Activated CD8-positive, alpha-beta memory T cell treated with anti-CD3 and anti-CD28 coated beads for 4 hours (primary cell): ENCODE data around the gene BEST4.
"Not testable (repeated sequence)": the region's sequence is repeated elsewhere in the genome, so short reads cannot be mapped to it uniquely, and the experiment has no call there.

Source experiments
- DNase-seq, 2 donors: peaks; one replicate each; pipeline ENCODE4 v3.0.0-alpha.2; 2020; ENCODE audit warnings: low read depth in 2 of 2

BEST4 gene

DNA sequence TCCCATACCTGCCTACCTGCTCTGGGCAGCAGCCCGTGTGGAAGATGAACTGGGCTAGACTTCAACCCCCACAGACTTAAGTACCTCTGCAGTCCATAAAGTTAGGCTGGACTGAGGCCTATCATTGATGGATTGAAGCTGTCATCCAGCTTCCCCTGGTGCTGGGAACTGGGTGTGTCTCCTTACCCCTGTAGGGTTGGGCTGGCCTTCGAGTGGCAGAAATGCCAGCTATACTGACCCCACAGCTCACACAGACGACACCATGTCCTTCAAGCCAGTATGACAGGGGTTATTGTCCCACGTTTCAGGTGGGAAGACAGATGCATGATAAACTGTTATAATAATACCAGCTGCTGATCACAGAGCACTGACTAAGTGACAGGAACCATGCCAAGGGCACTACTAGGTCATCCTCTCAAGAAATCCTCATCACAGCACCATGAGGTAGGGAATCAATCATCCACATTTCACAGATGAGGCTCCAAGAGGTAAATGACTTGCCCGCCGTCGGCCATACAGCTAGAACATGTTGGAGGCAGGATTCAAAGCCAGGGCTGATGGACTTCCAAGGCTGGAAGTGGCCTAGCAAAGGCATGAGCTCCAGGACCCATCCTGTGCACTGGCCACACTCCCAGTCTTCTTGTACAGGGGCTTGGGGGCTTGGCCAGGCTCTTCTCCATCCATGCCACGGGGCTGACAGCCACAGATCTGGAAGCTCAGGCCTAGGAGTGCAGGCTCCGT, at the start of gene BEST4:
Gene BEST4 (minus strand): TSS at position 51 of the 741 bp plus-strand sequence. CDS start 465 bp downstream, outside the sequence.
- no peak for DNase-seq

DNA sequence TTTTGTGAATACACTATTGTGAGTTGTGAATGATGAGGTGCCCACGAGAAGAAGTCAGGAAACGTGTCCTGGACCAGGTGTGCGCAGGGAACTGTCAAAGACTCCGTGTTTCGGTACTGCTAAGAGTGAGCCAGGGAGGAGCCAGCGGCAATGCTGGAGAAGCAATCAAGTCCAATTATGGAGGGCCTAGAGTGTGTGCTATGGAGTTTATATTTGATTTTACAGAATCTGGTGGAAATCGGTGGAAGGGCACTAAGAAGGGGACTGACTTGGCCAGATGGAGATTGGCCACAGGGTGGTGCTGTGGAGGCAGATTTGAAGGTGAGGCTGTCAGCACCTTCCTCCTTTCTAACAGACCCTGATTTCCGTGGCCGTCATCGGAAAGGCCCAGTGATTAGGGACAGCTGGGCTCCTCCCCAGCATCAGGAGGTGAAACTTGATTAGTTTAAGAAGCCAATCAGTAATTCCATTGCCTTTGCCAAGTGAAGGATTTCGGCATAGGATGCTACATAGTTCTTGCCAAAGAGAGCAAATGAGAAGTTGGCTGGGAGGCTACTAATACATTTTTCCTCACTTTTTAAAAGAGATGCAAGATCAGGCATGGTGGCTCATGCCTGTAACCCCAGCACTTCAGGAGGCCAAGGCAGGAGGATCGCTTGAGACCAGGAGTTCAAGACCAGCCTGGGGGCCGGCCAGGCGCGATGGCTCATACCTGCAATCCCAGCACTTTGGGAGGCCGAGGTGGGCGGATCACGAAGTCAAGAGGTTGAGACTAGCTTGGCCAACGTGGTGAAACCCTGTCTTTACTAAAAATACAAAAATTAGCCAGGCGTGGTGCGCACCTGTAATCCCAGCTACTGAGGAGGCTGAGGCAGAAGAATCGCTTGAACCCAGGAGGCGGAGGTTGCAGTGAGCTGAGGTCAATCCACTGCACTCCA, 48.0 kb upstream of the BEST4 start:
- peak; percentile 72 to 73 for DNase-seq

- no peak for DNase-seq
Measured at GRCh38 chr1:44834328-44834727, 46.4 kb upstream of the BEST4 start.

- no peak for DNase-seq
Measured at GRCh38 chr1:44832056-44832705, 44.2 kb upstream of the BEST4 start.

DNA sequence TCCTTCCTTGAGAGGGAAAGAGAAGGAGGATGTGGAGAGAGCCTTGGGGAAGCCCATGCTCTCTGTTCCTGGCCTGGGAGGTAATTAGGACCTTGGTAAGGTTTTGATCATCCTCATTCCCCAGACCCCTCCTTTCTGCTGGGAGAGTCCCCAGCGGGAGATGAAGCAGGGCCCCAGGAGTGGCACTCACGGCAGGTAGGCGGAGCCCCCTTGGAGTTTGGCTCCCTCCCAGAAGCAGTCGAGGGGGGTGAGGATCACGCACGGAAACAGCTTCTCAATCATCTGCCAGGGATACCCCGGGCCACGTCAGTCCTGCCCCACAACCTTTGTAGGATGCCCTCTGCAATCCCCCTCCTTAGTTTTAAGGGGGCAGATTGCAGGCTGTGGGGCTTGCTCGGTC, 43.5 kb upstream of the BEST4 start:
- no peak for DNase-seq

DNA sequence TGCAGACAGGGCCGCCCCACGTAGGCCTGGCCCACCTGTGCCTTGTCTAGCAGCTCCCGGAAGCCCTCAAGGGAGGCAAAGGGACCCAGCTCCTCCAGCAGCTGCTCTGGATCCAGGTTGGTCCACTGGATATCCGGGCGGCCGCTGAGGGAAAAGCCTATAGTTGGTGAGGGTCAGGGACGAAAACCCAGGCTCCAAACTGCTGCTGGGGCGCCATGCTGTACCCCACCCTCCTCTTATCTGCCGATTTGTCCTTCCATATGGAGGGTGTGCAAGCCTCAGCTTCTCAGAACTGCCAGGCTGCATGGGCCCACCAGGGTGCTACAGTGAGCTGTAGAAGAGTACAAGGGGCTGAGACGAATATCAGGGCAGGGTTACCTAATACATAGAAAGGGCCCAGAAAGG, 42.9 kb upstream of the BEST4 start:
- no peak for DNase-seq

- no peak for DNase-seq
Measured at GRCh38 chr1:44829506-44830384, 41.8 kb upstream of the BEST4 start.

DNA sequence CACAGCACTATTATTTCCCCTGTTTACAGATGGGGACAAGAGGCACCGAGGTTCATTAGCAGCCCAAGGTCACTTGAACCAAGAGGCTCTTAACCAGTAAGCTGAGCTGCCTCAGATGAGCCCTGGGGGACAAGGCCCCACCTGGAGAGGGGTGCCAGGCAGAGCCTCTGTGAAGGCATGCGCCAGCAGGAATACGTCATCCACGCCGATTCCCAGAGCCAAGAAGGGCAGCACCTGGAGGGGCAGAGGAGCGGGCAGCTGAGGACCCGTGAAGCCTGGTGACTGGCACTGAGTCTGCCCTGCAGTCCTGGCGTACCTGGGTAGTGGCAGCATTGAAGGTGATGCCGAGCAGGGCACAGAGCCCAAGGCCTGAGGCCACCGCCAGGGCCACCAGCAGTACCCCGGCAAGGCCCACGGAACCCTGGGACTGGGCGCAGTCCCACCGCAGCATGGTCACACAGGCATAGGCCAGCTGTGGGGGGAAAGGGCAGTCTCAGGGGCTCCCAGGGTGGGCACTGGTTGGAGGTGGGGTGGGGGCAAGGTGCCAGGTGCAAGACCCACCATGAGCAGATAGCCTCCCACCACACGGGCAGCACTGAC, 41.0 kb upstream of the BEST4 start:
- no peak for DNase-seq

DNA sequence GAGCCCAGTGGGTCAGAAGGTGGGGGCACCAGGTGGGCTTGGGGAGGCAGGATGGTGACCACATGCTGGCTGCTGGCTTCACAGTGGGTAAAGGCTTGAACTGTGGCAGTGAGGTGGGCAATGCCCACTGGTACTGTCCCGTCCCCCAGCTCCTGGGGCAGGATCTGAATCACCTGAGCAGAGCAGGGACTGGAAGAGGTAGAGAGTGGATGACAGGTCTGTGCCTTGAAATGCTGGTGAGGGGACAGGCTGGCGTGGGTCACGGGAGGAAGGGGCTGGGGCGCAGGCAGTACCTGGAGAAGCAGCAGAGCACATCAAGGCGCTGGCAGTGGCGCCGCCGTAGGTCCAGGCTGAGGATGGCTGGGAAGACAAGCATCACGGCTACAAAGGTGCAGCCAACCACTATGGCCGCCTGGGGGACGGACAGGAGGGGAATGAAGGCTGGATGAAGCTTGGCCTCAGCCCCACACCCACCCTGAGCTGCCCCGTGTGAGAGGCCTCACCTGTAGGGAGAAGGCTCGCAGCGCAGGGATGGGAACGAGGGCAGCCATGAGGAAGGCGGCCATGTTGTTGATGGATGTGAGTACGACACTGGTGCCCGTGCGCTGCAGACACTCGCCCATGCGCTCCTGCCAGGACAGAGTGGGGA, 40.2 kb upstream of the BEST4 start:
- DNase-seq: no peak

- DNase-seq: no peak
Measured at GRCh38 chr1:44827197-44828002, 39.4 kb upstream of the BEST4 start.

- DNase-seq: no peak
Measured at GRCh38 chr1:44826375-44827196, 38.6 kb upstream of the BEST4 start.

DNA sequence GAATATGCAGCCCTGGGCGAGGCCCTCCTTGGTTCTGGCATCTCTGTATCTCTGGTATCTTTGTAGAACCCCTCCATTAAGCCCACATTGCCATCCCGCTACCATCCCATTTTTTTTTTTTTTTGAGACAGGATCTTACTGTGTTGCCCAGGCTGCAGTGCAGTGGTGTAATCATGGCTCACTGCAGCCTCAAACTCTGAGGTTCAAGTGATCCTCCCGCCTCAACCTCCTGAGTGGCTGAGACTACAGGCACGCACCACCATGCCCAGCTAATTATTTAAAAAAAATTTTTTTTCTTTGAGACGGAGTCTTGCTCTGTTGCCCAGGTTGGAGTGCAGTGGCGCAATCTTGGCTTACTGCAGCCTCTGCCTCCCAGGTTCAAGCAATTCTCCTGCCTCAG, 36.4 kb upstream of the BEST4 start:
- DNase-seq: not testable (repeated sequence)

DNA sequence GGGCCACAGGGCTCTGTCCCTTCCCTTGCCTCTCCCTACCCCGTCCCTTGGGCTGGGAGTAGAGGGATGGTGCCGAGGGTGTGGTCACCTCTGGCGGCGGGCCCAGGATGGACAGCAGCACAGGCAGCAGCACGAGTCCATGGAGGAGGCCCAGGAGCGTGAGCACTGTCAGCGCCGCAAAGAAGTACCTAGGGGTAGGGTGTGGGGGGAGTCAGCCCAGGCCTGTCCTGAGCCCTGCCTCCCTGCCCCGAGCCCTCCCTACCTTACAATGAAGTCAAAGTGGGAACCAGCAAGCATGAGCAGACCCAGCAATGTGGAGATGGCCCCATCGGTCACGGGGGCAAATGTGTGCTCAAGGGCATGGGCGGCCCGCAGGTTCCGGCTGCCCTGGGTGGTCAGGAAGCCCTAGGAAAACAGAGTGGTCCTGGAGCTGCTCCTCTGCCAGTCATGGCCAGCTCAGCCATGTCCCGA, 35.0 kb upstream of the BEST4 start:
- DNase-seq: no peak

DNA sequence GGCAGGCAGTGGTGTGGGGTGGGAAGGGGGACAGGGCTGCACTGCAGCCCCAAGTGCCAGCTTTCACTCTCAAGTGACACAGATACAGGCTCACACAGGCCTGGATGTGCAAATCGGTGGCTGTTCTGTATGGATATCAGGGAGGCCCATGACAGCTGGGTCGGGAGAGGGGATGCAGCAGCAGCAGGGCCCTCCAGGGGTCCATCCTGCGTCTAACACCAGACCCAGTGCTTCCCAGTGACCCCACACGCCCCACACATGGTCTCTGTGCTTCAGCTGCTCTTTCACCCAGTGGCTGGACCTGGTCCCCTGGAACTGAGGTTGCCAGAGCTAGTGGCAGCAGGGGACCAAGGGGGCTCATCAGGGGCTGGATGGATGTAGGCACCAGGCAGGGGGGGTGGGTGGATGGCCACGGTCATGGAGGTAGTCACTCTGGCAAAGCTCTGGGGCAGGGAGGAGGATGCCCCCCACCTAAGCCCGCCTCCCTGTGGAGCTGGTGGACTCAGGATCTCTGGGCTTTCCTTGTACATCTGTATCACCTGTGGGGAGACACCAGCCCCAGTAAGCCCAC, 34.2 kb upstream of the BEST4 start:
- DNase-seq: no peak

- no peak for DNase-seq
Measured at GRCh38 chr1:44821240-44821715, 33.3 kb upstream of the BEST4 start.

DNA sequence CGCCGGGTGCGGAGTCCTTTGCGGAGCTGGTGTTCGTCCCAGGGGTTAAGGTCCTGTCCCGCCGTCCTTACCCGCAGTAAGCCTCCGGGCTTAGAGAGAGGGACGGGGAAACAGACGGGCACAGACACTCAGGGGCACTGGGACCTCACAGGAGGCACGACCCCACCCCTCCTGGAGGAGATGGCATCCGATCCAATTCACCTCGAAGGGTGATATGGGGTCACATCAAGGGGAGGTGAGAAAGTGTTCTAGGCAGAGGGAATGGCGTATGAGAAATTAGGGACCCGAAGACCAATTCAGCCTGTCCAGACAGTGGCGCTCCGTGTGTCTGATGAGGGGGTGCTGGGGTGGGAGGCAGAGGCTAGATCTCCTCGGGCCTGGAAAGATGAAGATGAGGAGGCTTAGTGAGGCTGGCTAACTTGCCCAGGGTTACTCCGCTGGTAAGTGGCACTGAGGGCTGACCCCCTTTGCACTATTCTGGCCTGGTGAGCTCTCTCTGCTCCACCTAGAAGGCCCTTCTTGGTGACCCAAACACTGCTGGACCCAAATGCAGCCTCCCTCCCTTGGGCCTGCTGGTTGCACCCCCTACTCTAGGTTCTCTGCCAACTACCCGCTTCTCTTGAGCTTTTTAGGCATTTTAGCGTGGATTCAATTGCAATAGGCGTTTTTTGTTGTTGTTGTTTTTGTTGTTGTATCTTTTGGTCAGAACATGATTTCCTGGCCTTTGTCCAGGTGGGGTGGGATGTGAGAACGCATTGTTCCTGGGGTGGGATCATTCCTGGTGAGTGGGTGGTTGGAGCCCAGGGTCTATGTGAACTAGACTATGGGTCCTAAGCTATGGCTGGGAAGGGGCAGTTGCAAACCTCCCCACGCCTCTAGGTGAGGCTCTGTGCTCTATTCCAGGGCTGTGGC, 32.6 kb upstream of the BEST4 start:
- DNase-seq: no peak
